Activated T-cell treated with anti-CD3 and anti-CD28 coated beads, Interleukin-2, amount 50 U/mL, for 48 hours (primary cell): ENCODE measurements around the gene EFCC1.

Experiments
- DNase-seq, 2 experiments: peaks; one replicate each; pipeline ENCODE4 v3.0.0-alpha.2; 2020

Gene EFCC1, protein sequence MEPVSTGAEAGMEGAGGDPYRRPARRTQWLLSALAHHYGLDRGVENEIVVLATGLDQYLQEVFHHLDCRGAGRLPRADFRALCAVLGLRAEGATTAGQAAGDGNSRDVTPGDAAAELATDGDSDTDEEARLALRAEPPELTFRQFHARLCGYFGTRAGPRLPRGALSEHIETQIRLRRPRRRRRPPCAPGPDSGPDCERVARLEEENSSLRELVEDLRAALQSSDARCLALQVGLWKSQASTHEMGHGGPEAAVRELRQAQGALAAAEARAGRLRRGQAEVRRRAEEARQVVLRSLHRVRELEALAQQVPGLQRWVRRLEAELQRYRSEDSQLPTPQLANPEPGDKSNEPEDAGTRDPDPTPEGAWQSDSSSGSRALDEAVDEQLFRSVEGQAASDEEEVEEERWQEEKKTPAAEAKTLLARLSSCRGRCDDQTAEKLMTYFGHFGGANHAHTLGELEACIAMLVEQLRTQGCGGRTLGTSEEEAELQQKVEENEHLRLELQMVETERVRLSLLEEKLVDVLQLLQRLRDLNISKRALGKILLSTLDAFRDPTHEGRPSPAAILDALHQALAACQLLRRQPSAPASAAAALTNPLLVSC

DNA sequence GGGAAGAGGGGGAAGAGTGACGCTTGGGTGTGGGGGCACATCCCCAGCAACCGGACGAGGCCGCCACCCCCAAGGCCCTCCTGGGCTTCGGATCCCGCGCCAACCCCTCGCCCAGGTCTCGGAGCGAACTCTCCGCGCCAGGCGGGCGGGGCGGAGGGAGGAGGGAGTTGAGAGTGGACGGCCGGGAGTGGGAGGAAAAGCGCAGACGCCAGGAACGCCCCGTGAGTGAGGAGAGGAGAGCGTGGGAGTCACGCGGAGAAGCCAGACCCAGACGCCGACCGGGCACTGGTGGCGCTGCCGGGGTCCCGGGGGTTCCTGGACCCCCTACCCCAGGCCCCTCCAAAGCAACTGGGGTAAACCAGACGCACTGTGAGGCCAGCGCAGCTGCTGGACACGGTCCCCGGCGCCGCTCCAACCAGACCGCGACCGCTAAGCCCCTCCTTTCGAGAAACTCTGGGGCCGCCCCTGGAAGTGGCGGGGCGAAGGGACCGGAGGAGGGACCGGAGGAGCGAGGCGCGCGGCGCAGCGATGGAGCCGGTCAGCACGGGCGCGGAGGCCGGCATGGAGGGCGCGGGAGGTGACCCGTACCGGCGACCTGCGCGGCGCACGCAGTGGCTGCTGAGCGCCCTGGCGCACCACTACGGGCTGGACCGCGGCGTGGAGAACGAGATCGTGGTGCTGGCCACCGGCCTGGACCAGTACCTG lies at the start of gene EFCC1:
Gene EFCC1 (plus strand): TSS at position 204 of the 705 bp plus-strand sequence. CDS start 325 bp downstream, at position 529.
- peak; percentile 50 to 61 for DNase-seq

DNA sequence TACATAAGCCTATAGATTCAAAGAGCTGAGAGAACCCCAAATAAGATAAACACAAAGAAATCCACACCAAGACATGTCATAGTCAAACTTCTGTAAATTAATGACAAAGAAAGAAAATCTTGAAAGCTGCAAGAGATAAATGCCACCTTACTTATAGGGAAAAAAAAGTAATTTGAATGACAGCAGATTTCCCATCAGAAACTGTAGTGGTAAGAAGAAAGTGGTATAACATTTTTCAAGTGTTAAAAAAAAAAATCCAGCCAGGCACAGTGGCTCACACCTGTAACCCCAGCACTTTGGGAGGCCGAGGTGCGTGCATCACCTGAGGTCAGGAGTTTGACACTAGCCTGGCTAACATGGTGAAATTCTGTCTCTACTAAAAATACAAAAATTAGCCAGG lies 44.7 kb upstream of the EFCC1 start:
- DNase-seq: no peak

DNA sequence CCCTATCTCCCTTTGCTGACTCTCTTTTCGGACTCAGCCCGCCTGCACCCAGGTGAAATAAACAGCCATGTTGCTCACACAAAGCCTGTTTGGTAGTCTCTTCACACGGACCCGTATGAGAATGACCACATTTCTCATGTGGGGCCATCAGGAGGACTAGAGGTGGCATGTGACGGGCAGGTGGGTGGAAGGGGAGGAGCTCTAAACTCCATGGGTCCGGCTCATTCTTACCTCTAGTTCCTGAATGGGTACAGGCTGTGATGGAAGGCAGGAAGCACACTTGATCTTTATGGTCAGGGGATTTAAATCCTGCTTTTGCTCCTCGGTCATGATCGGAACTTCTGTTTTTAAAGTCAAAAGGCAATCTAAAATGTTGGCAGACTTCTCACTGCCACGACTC lies 35.8 kb upstream of the EFCC1 start:
- no peak for DNase-seq

DNA sequence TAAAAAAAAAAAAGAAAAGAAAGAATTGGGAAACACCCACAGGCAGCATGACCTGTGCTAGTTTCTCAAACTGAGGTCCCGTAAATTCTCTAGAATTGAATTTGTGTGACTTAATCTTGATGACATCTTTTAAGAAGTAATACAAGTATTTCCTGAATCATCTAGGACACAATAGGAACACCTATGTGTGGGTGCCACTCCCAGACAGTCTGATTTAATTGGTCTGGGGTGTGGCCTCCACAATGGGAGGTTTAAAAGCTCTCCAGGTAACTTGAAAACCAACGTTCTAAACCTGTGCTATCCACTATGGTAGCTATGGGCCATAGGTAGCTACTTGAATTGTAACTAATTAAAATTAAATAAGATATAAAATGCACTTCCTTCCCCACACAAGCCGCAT lies 35.3 kb upstream of the EFCC1 start:
- DNase-seq: no peak

DNA sequence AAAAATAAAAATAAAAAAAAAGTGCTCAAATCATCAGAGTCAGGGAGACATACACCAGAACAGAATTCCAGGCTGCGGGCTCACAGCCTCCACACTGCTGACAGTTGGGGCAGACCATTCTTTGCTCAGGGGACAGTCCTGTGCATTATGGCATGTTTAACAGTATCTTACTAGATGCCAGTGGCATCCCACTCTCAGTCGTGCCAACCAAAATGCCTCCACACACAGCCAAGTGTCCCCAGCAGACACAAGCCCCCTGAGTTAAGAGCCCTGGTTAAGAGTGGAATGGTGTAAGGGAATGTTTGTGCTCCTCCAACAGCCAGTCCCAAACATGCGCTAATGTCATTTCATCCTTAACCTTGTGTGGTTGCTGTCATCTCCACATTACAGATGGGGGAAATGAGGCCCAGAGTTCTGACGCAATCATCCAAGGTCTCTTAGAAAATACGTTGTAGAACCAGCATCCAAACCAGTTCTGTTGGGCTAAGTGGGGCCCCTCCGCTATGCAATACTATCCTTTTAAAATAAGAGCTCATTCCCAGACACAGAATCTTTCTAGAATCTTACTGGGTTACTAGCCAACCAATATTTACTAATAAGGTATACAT lies 33.3 kb upstream of the EFCC1 start:
- DNase-seq: no peak

DNA sequence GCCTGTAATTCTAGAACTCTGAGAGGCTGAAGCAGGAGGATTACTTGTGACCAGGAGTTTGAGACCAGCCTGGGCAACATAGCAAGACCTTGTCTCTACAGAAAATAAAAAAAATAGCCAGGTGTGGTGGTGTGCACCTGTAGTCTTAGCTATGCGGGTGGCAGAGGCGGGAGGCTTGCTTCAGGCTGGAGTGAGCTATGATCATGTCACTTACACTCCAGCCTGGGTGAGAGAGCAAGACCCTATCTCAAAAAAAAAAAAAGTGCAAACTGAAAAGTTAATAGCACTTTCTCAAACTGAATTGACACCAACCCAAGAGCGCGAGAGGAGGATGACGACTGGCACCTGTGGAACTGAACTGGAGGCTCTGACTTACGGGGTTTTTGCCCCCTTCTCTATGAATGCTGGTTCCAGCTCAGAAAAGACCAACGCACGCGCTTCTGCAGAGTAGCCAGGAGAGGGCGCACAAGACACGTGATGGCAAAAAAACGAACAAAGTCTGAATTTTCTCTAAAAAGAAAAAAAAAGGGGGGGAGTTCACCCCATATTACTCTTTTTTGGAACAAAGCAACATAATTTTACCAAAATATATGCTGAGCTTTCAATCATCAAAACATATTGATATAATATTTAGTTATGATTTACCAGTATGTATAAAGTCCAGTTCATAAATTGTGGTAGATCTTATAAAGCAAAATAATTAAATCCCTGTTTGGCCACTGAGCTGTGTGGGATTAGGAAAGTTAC lies 30.9 kb upstream of the EFCC1 start:
- DNase-seq: peak; percentile 73 to 74

DNA sequence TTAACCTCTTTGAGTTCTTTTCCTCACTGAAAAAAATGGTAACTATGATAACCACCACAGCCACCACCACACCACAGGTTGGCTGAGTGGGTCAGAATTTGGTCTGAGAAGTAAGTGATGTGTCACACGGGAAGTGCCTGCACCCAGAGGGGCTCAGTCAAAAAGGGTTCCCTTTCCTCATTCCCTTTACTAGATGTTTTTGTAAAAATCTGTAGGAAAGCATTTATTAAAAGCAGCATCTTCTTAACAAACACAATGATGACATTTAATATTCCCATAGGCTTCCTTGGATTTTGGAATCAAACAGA lies 30.4 kb upstream of the EFCC1 start:
- peak in 1 of 2 experiments; percentile 36 for DNase-seq

DNA sequence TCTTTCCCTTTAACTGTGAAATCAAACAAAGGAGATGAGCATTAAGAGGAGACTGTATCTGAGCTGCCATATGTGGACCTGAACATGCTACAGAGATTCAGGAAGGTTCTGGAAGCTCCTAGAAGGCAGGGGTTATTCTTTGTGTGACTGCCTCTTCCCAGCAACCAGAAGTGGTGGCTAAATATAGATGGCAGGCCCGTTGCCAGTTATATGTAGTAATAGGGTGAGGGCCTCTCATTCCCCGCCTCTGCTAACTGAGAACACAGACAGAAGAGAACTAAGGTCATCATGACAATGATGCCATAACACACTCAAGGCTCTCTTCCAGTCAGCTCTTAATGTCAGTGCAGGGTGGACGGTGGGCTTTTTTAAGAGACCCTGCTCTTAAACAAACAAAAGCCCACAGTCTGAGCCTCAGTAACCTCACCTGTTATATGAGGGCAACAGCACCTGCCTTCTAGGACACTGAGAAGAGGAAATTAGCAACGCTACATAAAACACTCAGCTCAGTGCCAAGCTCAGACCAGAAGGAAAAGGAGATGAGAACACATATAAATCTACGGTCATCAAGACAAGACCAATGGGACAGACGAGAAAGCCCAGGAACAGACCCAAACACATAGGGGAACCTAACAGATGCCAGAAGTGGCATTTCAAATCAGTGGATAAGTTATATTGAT lies 29.5 kb upstream of the EFCC1 start:
- no peak for DNase-seq

DNA sequence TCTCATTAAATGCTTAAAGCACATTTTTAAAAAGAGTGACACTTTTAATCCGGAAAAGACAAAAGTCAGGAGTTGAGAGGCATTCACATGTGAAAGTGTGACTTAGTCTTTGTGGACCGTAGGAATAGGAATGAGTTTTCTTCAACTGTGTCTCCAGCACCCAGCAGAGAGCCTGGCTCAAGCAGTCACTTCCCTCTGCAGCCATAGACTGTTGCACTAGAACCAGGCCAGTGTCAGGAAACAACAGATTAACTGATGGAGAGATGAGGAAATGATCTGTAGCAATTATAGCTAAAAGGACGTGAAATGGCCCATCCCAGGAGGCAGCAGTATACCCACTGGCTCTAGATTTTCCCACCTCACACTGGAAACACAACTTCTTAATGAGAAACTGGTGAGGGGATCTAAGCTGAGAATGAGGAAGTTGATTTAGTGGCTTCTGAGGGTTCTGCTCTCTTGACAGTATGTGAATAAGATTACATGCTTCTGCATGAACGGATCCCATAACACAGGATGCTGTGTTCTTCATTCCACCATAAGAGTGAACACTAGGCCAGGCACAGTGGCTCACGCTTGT lies 27.0 kb upstream of the EFCC1 start:
- no peak for DNase-seq

DNA sequence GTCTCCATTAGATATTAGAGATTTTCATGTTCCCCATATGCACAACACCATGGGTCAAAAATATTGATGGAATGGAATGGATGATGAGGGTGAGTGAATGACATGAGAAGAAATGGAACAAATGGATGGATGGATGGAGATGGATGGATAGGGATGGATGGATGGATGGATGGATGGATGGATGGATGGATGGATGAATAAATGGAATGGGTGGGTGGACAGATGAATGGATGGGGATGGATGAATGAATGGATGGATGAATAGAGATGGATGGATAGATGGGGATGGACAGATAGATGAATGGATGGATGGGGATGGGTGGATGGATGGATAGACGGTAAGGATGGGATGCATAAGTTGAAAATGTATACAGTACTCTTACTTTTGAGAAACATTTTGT lies 25.8 kb upstream of the EFCC1 start:
- no peak for DNase-seq

DNA sequence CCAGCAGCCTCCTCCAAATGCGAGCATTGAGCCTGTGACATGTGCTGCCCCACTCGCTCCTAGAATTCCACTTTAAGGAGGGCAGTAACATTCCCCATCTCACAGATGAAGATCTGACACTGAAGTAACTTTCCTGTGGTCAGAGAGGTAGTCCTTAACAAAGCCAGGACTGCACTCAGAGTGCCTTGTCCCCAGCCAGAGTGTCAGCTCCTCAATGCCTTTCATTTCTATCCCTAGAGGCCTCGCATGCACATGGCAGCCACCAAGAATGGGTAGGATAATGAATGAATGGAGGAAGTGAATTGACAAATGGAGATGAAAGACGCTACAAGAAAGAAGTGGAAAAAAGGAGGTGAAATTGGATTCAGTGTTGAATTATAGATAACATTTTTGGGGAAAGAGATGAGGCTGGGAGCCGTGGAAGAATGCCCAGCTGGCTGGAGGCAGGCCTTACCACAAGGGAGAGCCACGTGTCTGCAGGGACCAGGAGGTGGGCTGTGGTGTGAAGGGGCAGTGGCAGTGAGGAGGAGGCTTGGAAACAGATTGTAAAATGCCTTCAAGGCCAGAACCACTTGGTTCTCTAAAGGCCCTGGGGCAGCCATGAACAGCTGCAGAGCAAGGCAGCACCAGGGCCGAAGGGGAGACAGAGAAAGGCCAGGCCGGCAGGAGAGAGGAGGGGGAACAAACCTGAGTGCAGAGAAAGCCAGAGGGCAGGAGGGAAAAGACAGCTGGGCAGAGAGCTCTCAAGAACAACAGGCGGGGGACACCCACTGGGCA lies 17.6 kb upstream of the EFCC1 start:
- DNase-seq: no peak

DNA sequence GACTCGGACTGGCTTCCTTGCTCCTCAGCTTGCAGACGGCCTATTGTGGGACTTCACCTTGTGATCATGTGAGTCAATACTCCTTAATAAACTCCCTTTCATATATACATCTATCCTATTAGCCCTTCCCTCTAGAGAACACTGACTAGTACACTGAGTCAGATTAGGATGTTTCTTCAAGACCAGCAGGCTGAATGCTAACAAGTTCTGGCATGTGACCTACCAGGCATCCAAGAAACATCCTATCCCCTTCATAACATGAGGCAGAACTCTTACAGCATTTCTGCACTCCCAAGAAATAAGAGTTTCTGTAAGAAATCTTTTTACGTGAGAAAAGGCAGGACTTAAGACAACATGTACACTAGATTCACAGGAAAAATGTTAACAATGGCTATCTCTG lies 16.5 kb upstream of the EFCC1 start:
- no peak for DNase-seq

DNA sequence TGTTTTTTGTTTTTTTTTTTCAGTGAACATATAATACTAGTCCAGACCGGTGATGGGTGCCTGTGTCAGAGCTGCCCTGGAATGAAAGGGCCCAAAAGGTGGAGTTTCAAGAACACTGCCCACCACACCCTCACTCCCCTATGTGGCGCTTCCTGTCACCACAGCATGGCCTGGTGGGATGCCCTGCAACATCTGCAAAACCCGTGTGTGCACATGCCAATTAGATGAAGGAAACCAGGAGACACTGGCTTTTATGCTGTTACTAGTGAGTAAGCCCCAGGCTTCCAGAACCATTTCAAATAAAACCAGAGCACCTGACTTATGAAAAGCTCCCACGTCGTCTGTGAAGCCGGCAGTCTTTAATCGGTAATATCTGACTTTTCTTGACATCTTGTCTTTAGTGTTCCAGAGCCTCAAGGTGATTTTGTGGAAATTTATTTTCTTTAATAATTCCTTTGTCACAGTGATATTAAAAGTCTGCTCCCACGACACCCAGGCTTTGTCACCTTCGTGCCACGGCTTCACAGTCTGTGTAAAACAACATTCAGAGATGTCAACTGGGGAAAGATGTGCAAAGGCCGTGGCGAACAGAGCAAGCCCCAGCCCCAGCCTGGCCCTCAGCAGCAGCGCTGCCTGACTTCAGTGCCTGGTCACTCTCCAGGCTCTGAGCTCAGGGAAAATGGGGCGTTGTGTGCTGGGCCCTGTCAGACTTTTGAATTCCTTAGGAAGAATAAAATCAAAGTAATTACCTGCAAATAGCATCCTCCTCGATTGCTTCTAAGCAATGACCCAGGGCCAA lies 13.6 kb upstream of the EFCC1 start:
- no peak for DNase-seq

DNA sequence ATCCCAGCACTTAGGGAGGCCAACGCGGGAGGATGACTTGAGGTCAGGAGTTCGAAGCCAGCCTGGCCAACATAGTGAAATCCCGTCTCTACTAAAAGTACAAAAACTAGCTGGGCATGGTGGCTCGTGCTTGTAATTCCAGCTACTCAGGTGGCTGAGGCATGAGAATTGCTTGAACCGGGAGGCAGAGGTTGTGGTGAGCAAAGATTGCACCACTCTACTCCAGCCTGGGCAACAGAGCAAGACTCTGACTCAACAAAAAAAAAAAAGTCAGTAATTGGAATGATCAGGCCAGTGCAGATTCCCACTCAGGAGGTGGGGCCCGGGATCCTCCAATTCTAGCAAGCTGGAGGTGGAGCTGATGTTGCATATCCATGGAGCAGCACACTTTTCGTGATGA lies 12.8 kb upstream of the EFCC1 start:
- no peak for DNase-seq

DNA sequence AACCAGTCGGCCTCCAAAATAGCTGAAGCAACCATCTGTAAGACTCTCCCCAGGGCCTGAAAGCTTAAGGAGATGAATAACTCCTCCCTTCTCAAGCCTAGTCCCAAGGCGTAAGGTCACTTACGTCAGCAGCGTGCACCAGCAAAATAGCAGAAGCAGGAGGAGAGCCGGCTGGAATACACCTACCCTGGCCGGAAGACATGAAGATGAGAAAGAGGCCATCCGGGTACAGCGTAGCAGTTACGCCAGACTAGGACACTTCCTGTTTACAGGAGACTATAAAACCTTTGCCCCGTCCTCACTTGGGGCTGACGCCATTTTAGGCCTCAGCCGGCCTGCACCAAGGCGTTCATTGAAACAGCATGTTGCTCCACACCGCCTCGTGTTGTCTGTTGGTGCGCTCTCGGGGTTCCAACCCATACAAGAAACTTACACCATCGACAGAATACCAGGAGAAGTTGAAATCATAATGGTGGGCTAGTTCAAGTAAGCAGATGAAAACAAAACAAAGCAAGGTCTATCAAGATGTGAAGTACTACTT lies 9.7 kb upstream of the EFCC1 start:
- no peak for DNase-seq

DNA sequence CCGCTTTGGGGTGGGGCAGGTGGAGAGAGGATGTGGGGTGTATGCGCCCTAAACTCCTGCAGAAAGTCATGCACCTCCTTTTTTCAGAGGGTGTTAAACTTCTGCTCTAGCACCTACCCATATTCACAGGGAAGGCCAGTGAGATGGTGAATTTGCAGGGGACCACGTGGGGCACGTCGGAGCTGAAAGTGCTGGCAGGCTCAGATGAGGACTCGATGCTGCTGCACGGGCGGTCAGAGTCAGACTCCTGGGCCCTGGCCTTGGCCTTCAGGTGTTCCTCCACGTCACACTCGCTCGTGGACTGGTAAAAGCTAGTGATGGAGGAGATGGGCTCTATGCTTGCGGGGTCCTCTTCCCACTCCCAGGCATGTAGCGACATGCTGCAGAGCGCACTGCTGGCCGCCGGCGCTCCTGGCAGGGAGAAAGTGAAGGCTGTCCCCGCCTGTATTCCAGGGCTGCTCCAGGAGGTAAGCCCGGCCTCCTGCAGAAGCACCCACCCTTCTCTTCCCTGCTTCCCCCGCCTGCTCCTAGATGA lies 8.1 kb upstream of the EFCC1 start:
- no peak for DNase-seq

DNA sequence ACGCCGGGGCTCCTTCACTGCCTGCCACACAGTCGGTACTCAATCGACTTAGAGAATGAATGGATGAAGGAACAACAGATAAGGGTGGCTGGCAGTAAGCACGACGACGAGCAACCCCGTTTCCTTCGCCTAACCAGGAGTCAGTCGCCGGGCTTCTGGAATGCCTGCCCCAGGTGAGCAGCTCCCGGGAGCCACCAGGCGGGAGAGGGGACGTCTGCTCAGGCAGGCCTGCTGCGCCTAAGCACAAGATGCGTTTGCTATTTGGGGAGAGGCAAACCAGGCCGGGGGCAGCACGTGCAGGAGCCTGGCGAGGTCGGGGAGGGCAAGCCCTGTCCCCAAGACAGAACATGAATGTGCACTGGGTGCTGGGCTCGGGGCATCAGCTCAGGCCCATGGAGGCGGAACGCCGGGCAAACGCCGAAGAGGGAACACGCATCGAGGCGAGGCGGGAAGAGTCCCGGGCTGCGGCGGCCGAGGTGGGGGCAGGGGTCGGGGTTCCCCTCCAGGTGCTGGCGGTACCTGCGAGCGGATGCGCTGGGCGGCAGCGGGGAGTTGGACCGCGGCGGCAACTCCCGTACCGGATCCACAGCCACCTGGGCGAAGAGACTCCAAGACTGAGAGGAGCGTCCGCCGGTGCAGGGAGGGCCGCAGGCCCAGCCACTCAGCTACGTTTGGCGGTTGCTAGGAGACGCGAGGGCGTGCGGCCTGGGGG lies 7.5 kb upstream of the EFCC1 start, which contains the start of gene CFAP92:
Gene CFAP92 (minus strand): TSS at position 616 of the 712 bp plus-strand sequence. CDS start 772 bp downstream, outside the sequence.
- peak; percentile 91 to 95 for DNase-seq

DNA sequence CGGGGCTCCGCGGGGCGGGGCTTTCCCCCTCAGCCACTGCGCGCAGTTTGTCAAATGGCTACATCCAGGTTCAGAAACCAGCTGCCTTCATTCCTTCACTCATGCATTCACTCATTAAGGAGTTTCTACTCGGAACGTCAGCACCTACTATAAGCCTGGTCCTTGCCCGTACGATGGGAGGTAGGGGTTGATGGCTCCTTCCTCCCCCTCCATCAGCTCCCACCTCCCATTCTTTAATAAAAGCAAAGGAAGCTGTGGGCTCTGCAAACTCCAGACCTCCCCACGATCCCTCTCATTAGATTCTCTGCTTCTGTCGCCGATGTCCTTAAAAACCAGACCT lies 7.0 kb upstream of the EFCC1 start:
- no peak for DNase-seq
